HS-27A (cell line): ENCODE data around the gene MORN1.

ENCODE experiments used
- DNase-seq: peaks from one replicate; pipeline ENCODE4 v3.0.0-alpha.2; 2012; ENCODE audit warnings: low read depth, missing footprints

Gene MORN1

GRCh38 chr1:2273401-2274090 lies 117.8 kb downstream of the MORN1 start:
- DNase-seq = no peak

- DNase-seq = no peak
These were observed 118.5 kb downstream of the MORN1 start for GRCh38 chr1:2272686-2273400.

GRCh38 chr1:2271841-2272655 lies 119.3 kb downstream of the MORN1 start:
- no peak for DNase-seq
